GM18873 (cell line): ENCODE results near the gene ZNF581.

Experiments used
- ATAC-seq: cut with Tn5 transposase; IDR thresholded peaks from one replicate; pipeline ENCODE4 v1.9.1; 2021; ENCODE audit warnings: mild to moderate bottlenecking, moderate library complexity, moderate number of reproducible peaks; ENCODE audit not compliant: unreplicated experiment, low FRiP score

Gene ZNF581, protein sequence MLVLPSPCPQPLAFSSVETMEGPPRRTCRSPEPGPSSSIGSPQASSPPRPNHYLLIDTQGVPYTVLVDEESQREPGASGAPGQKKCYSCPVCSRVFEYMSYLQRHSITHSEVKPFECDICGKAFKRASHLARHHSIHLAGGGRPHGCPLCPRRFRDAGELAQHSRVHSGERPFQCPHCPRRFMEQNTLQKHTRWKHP

DNA sequence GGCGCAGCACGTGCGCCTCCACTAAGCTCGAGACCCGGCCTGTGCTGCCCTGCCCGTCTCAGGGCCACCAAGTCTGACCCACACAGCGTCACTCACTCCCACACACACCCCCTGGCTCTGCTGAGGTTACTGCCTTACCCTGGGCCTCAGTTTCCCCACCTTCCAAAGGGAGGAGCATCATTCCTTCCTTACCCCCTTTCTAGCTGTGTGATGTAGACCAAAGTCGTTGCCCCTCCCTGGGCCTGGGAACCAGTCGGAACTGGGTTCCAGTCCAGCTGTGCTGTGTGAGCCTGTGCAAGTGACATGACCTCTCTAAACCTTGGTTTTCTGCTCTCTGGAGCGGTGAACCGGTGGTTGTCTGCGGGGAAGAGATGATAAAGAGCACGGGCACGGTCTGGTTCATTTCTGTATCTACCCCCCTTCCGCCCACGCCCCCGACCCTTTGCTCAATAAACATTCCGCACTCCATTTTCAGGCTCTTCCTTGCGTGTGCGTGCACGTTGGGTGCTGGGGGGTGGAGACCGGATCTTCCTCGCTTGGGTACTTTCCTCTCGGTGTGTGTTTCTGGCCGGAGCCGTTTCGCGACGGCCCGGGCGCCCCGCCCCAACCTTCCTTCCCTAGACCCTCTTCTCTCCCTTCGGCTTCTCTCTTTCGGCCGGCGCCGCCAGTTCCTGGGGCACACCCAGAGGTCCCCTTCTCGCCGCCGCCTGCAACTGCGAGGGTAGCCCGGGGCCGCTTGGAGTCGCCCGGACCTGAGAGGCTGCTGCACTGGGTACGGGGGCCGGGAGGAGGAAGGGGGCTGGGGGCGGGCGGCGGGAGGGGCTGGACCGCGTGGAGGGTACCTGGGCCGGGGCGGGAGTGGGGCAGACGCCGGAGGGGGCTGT is at the start of gene ZNF581:
ZNF581 (plus strand) TSS at position 647 of the 884 bp plus-strand sequence. CDS start 923 bp downstream, outside the sequence.
- ATAC-seq, result no peak

DNA sequence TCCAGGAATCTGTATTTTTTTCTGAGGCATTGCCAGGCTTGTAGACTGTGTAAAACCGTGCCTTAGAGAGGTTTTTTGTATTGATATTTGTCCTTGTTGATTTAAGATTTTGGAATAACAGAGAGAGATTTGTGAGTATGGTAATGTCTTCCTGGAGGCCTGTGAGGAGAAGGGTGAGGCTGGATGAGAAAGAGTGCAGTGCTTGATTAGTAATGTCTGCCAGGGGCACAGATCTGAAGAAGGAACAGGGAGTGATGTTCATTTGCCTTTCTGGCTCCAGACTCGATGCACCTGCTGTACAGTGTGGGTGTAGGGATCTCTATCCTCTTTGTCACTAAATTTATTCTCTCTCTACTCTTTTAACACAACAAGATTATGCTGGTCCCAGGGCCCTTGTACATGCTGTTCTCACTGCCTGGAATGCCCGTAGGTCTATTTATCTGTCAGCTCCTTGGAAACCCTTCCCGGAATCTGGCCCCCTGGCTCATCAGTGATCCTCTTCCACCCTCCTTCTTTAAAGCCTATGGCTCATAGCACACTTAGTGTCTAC is 48.4 kb upstream of the ZNF581 start:
- ATAC-seq, result no peak

DNA sequence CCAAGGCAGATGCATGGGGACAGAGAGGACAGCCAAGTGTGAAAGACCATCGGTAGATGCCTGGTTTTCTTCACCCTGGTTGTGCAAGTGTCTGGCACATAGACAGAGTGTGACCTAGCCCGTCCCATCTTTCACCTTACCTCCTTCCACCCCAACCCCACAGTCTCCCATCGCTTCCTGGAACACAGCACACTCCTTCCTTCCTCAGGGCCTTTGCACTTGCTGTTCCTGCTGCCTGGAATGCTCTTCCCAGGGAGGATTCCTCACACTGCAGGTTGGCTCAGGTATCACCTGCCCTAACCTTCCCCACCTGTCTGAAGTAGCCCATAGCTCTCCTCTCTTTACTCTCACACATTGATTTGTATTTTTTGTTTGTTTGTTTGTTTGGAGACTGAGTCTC is 47.1 kb upstream of the ZNF581 start:
- ATAC-seq, result no peak

DNA sequence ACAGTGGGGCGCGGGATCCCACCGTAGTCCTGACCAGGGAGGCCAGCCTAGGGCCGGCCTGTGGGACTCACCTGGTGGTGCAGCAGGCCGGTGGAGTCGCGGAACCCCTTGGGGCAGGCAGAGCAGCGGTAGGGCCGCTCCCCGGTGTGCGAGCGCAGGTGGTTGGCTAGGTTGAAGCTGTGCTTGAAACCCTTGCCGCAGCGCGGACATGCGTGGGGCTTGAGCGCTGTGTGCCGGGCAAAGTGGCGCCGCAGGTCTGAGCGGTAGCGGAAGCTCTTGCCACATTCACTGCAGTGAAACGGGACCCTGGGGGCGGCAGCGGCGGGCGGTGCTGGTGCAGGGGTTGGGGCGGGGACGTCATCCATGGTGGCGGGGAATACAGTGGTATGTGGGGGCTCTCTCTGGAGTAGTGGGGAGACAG is 45.9 kb upstream of the ZNF581 start:
- ATAC-seq, result no peak

DNA sequence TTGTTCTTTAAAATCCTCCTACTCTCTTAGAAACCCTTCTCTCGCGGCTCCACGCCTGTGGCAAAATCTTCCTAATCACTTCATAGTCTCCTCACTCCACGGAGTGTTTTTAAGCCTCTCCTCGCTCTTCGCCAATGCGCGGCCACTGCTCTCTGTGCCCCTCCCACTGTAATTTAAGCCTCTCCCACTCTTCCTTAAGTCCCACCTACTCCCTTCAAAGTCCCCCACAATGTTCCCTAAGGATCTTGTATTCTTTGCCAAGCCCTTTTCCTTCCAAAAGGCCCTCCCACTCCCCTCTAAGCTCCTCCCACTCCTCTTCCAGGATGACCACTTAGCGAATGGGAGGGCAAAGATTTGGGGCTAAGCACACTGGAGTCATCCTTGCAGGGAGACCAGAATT is 45.4 kb upstream of the ZNF581 start:
- ATAC-seq, result no peak

DNA sequence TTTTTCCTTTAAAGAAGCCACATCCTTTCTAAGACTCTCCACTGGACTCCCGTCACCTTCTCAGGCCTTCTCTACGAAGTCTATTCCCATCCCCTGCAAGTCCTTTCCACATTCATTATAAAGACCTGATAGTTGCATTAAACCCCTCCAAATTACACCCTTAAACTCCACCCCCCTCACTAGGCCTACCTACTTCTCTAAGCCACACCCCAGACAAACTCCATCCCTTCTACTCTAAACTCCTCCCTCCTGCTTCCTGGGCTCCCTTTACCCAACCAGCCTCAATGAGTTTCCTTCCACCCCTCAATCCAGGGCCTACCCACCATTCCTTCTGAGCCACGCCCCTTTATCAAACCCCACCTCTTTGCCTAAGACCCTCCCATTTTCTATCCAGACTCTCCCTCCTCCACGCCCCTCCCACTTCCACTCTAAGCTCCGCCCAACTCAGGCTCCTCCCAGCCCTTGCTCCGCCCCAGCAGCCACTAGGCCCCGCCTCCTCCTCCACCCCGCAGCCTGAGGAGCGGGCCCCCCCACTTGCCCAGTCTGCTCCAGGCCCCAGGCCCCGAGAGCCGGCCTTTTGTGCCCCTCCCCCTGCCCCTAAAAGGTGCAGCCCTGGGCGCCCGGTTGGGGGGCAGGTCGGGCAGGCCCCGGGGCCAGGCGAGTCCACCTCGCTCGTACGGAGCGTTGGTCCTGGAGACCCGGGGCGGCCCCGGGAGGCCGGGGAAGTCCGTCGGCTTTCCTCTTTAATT is 44.6 kb upstream of the ZNF581 start:
- ATAC-seq, result peak; percentile 37

DNA sequence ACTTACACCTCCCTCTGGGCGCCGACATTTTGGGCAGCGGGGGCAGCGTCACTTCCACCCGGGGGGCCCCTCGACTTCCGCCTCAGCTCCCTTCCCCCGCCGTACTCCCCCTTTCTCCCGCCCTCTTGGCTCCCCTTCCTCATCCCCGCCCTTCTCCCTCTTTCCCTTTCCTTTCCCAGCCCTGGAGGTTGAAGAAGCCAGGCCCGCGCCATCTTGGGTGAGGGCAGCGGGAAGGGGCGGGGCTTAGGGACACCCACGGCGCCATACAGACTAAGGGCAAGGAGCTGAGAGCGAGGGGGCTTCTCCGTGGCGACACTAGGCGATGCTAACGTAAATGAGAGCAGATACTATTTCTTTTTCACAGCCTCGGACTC is 44.0 kb upstream of the ZNF581 start, which contains the start of gene FIZ1:
FIZ1 (minus strand) TSS at position 50 of the 374 bp plus-strand sequence. CDS start 1,652 bp downstream, outside the sequence.
- peak; percentile 32 for ATAC-seq

DNA sequence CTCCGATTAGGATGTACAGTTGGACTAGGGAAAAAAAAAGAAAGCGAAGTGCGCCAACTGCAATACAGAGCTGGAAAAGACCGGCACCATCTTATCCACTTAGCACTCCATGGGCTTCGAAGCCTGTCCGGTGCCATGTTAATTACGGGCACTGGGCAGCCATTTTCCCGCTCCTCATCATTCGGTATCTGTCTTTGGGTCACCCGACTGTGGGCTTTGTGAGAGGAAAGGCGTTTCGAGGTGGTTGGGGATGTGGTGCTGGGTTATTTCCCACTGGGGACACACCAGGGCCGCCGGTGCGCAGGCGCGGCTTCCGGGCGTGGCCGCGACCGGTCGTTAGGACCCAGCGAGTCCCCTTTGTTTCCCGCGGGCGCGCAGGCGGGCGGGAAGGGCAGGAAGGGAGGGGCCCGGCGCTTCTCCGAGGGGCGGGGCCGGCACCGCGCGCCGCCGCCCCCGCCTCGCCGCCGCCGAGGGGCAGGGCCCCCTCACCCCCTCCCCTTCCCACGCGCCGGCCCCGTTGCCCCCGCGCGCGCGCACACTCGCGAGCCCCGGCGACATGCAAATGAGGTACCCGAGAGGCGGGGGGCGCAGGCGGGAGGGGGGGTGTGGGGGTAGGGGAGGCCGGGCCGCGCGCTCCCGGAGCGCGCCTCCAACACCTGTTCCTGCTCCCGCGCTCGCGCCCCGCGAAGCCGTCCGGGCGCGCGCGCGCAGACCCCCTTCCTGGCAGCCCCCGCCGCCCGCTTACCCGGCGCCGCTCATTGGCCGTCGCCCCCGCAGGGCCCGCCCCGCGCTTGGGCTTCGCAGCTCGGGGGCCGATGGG is 43.4 kb upstream of the ZNF581 start, which contains the start of gene ZNF524:
ZNF524 (plus strand) TSS at position 447 of the 820 bp plus-strand sequence. CDS start 1,825 bp downstream, outside the sequence.
- peak; percentile 29 for ATAC-seq

DNA sequence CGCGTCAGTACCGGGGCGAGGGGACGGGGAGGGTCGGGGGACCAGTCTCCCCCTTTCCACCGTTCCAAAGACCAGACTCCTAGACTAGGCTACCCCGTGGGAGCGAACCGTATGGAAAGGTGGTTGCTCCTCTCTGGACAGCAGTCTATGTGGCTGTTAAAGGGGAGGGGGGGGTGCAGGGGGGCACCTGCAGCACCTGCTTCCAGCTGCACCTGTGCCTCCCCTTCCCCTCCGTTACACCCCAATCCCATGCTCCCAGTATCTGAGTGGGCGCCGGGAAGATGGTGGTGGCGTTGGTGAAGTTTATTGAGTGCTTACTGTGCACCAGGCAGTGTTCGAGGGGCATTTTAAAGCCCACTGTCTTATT is 42.8 kb upstream of the ZNF581 start:
- ATAC-seq, result no peak

DNA sequence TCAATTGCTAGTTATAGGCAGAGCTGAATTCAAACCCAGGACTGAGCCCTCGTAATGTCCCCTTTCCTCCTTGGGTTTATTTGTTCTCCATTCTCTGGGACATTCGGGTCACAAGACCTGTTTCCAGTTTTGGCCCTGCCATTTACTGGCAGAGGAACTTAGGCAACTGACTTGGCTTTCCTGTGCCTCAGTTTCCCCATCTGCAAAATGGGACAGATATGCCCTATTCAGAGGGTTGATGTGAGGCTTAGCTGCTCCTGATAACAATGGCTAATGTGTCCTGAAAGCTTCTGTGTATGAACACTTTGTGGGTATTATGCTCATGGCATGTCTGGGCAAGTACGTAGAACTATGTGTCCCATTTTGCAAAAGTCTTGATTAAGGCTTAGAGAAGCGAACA is 42.4 kb upstream of the ZNF581 start:
- ATAC-seq, result no peak

DNA sequence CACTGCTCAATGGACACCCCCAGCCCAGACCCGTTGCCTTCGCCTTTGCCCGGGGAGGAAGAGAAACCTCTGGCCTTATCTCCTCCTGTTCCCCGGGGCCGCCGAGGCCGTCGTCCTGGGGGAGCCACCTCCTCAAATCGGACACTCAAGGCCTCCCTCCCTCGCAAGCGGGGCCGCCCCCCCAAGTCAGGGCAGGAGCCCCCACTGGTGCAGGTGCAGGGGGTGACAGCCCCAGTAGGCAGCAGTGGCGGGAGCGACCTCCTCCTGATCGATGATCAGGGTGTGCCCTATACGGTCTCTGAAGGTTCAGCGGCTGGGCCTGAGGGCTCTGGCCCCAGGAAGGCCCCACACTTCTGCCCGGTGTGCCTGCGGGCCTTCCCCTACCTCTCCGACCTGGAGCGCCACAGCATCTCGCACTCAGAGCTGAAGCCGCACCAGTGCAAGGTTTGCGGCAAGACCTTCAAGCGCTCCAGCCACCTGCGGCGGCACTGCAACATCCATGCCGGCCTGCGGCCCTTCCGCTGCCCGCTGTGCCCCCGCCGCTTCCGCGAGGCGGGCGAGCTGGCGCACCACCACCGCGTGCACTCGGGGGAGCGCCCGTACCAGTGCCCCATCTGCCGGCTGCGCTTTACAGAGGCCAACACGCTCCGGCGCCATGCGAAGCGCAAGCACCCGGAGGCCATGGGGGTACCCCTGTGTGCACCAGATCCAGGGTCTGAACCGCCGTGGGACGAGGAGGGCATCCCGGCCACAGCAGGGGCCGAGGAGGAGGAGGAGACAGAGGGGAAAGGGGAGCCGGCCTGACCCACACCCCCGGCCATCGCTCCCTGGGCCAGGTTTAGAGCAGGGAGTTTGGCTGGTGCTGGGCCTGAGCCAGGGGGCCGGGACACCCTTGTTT is 41.1 kb upstream of the ZNF581 start:
- ATAC-seq, result no peak

DNA sequence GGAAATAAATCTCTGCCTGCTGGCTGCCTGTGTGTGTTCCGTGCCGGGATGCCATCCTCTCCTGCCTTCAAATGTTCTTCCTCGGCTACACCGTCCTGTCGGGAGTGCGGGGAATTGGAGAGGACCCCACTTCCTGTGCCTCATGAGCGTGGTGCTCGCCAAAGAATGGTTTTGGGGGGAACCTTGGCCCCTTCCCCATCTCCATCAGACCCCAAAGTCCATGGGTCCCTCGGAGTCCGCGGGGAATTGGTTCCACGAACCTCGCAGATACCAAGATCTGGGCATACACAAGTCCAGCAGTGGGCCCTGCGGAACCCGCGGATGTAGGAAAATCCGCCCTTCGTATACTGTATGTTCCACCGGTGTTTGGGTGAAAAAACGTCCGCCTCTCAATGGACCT is 40.3 kb upstream of the ZNF581 start:
- ATAC-seq, result no peak

DNA sequence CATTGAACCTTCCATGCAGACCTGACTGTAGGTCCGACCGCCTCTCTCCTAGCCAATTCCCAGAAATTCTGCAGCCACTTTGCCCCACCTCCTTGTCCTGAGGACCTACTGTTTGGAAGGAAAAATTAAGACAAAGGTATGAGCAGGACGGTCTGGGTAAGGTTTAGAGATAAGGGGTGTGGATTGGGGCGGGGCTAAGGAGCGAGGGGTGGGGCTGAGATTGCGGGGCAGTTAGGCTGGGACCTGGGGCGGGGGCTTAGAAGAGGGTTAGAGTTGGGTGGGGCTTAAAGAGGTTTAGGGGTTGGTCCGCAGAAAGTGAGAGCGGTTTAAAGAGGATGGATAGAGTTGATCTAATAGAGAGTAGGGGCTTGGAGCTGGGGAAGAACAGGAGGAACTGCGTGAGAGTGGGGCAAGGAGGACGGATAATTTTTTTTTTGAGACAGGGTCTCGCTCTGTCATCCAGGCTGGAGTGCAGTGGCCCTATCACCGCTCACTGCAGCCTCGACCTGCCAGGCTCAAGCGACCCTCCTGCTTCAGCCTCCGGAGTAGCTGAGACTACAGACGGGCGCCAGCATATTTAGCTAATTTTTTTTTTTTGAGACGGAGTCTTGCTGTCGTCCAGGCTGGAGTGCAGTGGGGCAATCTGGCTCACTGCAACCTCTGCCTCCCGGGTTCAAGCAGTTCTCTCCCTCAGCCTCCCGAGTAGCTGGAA is 39.7 kb upstream of the ZNF581 start:
- no peak for ATAC-seq

DNA sequence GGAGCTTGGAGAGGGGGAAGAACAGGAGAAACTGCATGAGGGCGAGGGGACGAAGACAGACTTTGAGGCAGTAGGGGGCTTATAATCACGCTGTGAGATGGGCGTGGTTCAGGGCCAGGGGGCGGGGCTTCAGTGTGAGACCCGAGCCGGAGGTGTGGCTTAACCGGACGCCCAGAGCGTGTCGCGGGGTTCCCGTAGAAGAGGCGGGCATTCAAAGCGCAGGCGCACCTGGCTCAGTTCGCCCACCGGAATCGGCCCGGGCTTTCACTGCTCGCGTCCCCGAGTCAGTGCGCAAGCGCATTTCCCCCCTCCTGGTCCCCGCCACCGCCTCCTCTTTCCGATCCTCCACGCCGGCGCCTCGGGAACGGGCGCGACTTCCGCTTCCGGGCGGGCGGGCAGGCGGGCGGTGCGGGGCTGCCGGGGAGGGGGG is 38.2 kb upstream of the ZNF581 start:
- peak; percentile 61 for ATAC-seq

DNA sequence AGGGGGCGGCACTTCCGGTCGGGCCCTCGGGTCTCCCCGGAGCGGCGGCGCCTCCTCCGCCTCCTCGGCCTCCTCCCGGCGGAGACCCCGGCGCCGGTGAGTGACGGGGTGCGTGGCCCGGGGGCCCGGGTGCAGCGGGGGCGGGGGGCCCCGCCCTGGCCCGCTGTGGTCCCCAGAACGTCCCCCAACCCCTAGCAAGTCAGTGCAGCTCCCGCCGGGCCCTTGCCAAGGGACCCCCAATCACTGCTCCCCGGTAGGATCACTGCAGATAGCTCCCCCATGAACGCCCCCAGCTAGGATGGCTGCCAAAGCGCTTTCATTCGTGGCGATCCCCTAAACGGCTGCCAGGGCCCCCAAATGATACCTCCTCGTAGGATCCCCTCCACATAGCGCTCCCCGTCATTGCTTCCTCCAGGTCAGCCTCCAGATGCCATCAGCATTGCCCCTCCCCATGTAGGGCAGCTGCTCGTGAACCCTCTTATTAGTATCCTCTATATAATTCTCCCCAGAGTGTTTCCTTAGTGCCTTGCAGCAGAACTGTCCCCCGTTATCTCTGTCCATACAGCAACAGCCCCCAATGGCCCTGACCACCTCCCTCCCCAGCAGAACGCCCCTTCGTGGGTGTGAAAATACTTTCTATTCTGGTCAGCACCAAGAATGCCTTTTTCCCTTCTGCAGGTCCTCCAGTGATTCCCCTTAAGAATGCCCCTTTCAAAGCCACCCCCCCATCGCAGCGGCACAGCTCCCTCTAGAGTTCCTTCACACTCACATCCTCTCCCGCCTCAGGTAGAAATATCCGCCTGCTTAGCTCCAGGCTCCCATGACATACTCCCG is 37.6 kb upstream of the ZNF581 start, which contains the start of gene ZNF865:
ZNF865 (plus strand) TSS at position 11 of the 834 bp plus-strand sequence. CDS start 7,972 bp downstream, outside the sequence.
- ATAC-seq, result no peak

DNA sequence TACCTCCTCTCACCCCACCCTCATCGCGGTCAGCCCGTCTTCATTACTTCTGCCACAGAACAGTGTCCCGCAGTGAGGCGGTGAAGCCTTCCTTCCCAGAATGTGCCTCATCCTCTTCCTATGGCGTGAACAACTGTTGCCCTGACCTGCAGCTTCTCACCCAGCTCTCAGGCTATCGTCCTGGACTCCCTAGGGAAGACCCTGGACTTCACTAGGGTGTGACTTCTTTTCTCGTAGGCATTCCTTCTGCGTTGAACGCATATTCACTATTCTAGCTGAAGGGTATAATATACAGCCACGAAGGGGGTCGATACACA is 37.0 kb upstream of the ZNF581 start:
- ATAC-seq, result no peak

DNA sequence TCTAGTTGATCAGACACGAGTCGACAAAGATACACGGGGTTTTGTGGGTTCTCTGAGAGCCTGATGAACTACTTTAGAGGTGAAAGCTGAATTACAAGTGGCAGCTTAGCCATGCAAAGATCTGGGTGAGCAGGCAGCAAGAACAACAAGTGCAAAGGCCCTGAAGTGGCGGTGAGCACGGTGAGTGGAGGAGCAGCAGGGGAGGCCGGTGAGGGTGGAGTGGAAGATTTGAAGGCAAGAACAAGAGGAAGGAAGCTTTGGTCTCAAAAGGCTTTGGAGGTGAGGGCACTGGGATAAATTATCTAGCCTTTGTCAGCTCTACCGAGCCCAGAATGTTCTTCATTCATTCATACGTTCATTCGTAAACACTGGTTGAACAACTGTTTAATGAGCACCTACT is 36.6 kb upstream of the ZNF581 start:
- no peak for ATAC-seq
